Hematopoietic multipotent progenitor cell (in vitro differentiated cells): ENCODE measurements around the gene FARP1. TPM values are rescaled to one million over a fixed set of nuclear protein-coding genes. Genes with fewer than 3 reads are reported as not detected.

ENCODE experiments used
- DNase-seq, 3 donors: peaks; one replicate each; pipeline ENCODE4 v3.0.0-alpha.2; 2011 to 2015; ENCODE audit warnings: low read depth in 2 of 3, low spot score in 2 of 3
- total RNA-seq: library from RNA; depleted of rRNA; stranded (reverse); fragments of >200 nt; gene quantifications from one replicate; pipeline ENCODE4 v1.2.3, GENCODE V29; 2012

The FARP1 gene
- total RNA-seq, 1 donor, result 0.27 TPM

DNA sequence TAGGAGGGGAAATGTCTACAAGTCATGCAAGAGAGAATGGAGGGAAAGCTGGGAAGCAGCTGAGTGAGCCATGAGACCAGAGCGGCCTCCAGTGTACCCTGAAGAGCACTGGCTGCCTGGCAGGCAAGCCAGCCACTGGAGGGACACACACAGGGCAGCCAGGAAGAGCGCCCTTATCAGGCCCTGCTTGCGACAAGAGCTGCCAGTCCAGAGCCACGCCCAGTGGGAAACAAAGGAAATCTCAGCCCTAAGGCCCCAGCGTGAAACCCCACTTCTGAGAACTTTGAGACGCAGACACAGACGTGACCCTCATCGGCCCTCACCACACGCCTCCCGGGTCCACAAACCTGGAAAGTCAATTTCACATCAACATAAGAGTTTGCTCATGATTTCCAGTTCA lies 329.0 kb downstream of the FARP1 start:
- DNase-seq, result no peak

DNA sequence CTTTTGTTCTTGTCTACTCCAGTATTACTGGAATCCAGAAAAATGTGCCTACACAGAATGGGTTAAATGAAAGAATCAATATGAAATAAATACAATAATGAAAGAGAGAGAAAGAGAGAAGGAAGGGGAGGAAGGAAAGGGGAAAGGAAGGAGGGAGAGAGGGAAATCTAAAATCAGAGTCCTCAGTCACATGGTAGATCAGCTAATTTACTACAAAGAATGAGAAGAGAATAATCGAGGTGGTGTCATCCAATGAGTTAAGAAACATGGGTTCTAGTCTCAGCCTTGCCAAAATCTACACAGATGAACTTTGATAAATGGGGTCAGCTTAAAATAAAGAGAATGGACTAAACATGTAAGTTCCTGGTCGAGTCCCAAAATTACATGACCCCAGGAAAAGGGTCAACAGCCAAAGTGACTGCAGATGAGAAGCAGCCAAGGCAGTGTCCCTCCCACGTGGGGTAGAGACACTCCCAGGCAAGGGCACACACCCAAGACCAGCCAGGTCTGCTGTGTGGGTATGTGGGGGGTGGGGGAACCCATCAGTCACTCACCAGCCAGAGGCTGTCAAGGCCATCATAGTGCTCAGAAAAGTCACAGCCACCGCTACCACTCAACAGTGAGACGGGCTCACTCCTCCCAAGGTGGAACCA lies 330.4 kb downstream of the FARP1 start:
- DNase-seq, result no peak

DNA sequence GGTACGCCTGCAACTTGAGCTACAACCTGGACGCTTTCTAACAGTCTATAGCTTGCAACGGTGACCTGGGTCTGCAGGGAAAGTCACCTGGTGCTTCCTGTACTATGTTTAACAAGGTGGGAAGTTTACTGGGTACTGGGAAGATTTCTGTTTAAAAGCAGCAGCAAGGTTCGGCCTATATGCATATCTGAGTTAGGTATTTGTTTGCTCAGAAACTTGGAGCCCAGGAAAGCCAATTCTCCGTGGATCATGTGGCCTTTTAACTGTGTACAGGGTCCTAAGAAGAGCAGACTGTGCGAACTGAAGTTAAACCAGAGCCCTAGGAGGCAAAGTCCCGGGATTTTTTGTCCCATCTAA lies 330.9 kb downstream of the FARP1 start:
- no peak for DNase-seq

DNA sequence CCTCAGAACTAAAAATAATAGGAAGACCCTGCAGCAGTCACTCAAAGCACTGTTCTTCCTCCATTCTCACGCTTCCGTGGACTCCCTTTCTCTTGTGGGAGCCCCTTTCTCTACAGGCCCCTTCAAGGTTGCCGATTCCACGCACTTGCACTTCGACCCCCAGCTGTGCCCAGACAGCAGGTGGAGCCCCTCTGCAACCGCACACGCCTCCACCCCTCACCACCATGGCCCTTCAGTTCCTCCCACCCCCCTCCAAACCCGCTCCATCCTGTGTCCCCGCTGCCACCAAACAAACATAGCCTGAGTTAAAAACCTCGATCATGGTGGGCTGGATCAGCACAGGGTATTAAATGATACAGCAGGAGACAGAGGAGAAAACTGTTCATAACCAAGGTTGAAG lies 331.4 kb downstream of the FARP1 start:
- no peak for DNase-seq

DNA sequence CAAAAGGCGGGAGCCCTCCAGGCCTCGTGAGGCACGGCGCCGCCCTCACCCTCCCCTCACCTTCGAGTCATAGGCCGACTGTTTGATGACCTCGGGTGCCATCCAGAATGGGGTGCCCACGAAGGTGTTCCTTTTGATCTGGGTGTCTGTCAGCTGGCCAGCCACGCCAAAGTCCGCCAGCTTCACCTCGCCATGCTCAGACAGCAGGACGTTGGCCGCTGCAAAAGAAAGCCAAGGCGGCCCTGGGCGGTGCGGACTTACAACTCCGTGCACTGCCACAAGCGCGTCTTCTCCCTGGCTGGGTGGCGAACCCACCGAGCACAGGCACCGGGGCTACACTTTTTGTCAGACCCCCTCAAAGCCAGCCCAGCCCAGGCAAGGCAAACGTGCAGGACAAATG lies 331.9 kb downstream of the FARP1 start:
- DNase-seq, result no peak

DNA sequence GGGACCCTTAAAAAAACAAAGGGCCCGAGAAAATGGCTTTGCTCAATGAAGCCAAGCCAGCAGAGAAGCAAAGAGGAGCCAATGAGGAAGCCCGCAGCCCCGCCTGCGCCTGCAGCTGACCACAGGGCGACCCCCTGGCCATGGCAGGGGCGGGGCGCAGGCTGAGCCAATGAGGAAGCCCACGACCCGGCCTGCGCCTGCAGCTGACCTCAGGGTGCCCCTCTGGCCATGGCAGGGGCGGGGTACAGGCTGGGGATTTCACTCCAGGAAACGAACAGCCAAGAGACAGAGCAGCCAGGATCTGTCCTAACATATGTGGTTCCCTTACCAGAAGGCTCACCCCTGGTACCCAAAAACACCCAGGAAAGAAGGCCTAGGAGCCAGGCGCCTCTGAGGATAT lies 332.6 kb downstream of the FARP1 start:
- DNase-seq, result no peak

DNA sequence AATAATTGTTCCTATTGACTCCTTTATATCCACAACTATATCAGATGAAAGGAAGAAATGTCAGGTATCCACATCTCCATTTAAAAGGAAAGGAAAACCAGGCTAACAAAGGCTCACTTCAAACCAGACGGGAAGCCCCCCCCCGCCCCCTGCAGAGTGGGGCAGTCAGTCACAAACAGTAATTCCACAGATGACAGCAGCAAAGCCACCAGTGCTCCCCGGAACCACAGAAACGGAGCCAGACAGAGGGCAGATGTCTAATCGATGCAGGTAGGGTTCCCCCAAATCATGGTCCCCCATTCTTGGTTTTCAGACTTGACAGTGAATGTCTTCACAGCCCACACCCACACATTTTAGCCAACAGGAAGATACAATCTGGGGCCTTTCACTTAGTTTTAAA lies 333.2 kb downstream of the FARP1 start:
- peak in 1 of 3 donors; percentile 31 for DNase-seq

DNA sequence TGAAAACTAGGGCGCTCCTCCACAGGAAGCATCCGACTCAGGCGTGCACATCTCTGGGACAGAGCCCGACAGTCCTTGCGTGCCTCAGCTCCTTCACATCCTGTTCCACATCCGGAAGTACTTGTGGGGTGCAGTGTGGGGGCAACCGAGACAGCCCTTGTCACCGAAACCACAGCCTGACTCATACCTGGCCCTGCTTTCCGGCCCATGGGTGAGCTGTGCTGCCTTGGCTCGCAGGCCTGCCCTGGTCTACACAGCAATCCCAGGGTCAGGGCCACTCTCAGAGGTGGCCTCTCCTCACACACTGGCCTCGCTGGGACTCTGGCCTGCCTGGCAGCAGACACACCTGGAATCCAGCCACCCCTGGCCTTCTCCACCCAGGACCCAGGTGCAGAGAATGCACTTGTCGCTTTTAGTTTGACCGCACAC lies 333.7 kb downstream of the FARP1 start:
- peak; percentile 68 to 93 (median 88) for DNase-seq

DNA sequence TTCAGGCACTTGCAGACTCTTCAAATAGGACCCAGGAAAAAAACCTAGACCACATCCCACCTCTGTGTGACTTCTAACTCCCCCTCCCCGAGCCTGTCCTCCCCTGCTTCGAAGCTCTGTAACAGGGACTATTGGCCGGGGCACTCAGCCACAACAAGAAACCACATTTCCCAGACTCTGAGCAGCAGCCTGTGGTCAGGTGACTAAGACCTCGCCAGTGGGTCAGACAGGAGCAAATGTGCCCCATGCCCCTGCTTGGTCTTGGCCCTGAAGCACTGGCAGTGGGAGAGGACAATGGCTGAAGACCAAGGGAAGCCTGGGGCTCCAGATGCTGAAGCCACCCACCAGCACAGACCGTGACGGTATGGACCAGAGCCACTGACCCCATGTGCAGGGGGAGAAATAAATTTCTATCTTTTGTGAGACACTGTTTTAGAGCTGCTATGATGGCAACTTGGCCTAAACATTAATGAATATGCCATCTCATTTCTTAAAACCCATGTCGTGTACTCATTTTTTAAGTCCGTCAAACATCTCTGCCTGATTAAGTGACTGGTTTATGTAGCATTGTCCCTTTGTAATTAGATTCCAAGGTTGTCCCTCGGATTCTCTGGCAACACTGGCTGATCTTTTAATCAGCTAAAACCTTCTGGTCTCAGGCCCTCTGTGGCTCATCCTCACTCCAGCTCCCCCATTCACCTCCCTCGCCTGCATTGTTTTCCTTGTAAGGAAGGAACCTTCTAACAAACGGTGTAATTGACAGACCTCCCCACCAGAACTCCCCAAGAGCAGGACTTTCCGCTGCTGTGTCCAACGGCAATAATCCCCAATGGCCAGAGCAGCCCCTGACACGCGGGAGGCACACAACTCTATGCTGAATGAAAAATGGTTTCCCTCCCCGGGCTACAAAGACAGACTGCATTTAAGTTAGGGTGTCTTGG lies 335.6 kb downstream of the FARP1 start:
- peak in 2 of 3 donors; percentile 40 to 55 for DNase-seq

DNA sequence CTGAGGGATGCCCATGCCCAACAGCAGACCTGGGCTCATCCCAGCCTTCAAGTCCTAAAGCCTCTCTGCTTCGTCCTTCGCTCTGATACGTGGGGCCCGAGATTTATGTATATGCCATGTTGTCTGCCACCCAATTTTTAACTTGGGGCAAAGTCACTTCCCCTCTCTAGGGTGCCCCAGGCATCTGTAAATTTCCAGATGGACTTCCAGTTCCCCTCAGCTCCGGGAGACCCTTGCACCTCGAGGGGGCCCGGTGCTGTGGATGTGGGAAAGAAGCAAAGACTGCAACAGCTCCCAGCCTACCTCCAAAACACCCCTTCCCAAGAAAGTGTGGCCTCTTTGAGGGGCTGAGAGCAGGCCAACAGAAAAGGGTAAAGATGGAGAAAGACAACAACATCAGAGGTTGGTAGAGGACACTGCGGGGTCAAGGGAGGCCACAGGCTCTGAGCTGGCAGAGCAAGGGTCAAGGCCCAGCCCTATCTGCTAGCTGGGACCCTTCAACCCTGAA lies 336.7 kb downstream of the FARP1 start:
- no peak for DNase-seq

DNA sequence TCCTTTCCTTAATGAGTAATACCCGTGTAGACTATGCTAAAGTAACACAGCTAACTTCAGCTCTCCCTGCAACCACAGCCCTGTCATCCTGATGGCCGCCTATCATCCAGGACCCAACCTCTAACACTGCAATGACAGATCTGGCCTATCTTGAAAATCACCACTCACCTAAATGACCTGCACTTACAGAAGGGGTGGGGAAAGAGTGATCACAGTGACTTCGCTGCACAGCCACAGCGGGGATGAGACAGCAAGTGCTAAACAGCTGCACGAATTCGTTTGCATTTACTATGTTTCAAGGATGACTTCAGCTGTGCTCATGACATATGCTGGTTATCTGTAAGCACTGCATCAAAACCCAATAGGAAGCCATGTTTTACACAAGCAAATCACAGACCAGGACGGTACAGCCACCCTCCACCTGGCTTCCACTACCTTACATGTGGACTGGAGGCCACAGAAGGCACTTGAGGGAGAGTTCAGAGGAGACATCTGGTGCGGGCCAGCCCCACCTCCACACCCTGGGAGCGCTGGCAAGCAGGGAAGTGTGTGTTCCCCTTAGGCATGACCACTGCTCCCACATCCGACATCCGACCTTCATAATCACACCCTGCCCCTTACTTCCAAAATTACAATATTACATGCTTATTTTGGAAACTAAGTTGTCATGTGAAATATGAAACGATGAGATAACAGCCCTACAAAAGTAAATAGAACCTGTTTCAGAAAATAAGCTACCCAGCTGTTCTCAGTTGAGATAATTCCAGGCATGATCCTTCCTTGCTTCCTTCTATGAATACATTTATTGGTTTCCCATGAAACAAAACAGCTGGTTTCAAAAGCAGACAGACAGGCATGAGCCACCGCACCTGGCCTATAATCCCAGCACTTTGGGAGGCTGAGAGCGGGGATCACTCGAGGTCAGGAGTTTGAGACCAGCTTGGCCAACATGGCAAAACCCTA lies 338.3 kb downstream of the FARP1 start:
- DNase-seq, result no peak

DNA sequence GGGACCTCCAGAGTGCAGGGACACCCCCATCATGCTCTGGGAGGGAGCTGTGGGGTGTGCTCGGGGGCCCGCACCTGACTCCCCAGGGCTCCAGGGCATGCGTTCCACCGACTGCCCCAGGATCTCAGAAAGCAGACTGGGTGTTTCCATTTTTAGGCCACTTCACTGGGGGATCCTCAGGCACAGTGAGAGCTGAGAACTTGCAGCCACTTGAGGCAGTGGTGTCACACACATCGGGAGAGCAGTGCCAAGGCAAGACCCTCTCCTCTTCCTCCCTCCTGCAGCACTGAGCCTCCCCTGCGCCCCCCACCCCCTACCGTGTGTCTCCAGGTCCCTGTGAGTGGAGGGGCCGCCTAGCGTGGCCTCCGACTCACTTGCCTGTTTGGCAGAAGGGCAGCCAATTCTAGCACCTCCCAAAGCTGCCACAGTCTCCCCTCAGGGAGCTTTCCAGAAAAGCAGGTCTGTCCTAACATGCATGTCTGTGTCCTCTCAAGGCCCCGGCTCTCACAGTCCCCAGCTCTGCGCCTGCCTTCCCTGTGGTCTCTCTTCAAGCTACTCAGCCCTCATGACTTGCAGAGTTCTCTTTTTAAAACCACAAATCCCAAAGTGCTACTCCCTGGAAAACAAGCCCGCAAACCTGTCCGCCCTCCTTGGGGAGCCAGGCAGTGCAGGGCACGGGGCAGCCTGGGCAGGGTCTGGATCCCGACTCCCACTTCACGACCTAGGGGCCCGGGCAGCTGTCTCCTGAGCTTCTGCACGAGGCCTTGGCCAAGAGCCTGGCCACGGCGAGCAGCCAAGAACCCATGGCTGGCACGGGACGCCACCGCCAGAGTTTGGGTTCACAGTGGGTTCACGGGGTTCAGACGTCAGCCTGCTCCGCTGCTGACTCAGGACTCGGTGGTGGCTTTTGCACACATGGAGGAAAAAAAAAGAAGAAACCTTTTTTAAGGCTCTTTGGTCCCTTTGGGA lies 339.9 kb downstream of the FARP1 start:
- DNase-seq, result no peak

DNA sequence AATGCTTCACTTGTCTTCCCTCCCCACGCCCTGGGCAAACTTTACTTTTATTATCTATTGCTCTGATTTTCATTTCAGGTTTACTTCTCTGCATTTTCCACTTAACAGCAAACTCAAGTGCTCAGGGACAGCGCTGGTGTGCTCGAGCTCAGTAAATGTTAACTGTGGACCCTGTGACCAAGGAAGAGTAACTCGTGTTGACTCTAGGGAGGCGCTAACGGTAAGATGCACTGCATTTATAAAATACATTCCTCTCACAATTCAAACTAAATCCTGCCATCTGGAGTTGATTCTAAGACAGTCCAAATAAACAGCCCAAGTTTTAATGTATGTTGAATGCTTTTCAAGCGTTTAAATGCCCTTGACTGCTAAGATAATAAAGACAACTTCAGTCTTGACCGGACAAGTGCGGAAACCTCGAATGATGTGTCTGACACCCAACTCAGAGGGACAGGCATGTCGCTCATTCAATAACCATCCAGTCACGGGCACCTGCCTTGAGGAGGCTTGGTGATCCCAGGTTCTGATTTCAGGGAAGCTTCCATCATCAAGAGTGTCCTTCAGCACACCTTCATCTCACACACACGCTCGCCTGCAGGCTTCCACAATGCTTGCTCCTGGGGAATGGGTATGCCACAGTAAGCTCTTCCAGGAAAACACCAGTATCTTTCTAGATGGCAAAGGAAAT lies 340.9 kb downstream of the FARP1 start:
- DNase-seq, result no peak

DNA sequence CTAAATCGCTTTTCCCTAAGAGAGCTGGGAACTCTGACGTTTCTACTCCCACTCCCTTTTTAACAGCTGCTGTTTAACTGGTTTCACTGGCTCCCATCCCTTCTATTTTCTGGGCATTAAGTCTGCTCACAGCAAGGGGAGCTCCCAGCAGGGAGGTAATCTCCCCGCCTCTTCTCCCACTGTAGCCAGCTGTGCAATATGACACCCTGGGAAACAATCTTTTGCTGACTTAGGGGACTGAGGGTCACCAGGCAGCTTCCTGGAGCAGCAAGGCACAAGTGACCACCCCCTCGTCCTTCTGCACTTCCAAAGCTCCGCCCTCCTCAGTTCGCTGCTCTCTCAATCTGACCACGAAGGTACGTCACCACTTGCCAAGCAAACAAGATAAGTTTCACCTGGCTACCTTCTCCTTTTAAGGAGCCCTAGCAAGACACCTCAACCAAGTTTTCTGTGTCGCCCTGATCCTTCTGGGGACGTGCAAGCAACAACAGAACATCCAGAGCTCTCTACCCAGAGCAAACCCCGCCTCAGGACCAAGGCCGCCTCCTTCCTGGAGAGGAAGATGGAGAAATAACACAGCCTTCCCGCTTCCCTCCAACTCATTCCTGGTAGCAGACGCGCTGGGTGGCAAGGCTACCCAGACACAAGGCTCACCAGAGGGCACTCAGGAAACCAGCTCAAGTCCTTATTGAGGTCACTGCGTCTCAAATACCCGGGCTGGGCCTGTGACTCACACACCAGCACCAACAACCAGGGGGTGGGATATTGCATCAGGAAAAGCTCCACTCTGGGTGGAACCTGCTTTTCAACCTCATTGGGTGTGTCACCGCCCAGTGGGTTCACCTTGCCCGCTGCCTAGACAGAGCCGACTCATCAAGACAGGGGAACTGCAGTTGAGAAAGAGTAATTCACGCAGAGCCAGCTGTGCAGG lies 341.7 kb downstream of the FARP1 start:
- DNase-seq, result peak; percentile 32 to 74 (median 56)

DNA sequence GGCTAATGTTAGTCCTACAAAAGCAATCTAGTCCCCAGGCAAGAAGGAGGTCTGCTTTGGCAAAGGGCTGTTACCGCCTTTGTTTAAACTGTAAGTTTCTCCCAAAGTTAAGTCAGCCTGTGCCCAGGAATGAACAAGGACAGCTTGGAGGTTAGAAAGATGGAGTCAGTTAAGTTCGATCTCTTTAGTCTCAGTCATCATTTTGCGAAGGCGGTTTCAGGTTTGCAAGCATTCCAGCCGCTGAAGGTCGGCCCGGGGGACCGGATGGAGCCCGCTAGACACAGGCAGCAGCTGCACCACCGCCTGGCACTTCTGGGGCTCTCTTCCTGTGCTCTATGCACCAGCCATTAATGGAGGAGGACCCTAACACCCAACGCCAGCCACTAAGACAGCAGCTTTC lies 342.7 kb downstream of the FARP1 start:
- DNase-seq, result no peak

DNA sequence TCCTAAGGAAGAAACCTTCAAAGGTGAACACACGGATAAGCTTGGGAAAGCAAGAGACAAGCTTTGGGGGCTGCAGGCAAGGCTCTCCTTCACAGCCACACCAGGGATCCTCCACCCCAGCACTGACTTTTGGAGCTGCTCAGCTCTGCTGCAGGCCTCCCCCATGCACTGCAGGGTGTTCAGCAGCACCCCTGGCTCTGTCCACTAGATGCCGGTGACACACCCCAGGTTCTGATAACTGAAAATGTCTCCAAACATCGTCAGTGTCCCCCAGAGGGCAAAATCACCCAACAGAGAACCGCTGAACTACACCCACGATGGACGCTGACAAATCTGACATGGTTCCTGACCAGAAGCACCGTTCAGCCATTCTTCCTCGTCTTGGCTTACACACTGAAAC lies 343.5 kb downstream of the FARP1 start:
- no peak for DNase-seq

DNA sequence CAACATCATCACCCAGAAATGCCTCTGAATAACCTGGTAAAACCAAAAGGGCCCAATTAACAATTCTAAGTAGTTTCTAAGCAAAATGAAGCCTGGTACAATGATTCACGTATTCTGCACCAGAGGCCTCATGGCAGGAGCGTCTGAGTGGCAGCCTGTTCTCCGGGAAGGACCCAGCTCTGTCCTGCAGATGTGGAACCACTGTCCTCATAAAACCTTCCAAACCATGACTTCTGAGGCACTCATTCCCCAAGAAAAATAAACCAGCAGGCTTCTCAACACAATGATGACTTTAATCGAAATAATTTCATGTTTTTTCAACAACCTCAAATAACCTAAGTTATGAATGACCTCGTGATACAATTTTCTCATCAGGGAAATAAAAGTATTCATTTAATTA lies 344.1 kb downstream of the FARP1 start:
- no peak for DNase-seq

DNA sequence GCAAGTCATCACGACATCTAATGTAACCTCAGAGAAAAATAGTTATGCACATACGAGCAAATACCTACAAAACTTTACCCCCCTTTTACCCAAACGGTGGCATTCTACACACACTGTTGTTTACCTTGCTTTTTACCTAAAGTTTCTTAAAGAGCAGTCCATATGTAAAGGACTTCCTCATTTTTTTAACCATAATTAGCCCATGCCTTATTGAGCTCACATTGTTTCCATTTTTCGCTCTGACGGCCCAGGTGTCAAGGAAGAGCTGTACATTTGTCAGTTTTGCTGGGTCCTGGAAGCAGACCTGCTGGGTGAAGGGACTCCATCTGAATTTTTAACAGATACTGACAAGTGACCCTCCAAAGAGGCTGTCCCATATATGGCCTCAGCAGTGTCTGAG lies 344.6 kb downstream of the FARP1 start:
- DNase-seq, result peak in 1 of 3 donors; percentile 39
